ENCODE data around the gene TCIRG1.

- TF ChIP-seq CTCF (IDR thresholded peaks at IDR 0.05) (no peak), POLR2A (IDR thresholded peaks at IDR 0.05) (no peak)
Measured at GRCh38 chr11:68035266-68035876, 3.5 kb upstream of the TCIRG1 start.

Data from adrenal gland (tissue), 5 donors.